ENCODE data around the gene KIF26B.

GRCh38 chr1:245679821-245680780 is 525.3 kb downstream of the KIF26B start:
- TF ChIP-seq, protein P1, sequence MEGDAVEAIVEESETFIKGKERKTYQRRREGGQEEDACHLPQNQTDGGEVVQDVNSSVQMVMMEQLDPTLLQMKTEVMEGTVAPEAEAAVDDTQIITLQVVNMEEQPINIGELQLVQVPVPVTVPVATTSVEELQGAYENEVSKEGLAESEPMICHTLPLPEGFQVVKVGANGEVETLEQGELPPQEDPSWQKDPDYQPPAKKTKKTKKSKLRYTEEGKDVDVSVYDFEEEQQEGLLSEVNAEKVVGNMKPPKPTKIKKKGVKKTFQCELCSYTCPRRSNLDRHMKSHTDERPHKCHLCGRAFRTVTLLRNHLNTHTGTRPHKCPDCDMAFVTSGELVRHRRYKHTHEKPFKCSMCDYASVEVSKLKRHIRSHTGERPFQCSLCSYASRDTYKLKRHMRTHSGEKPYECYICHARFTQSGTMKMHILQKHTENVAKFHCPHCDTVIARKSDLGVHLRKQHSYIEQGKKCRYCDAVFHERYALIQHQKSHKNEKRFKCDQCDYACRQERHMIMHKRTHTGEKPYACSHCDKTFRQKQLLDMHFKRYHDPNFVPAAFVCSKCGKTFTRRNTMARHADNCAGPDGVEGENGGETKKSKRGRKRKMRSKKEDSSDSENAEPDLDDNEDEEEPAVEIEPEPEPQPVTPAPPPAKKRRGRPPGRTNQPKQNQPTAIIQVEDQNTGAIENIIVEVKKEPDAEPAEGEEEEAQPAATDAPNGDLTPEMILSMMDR (optimal IDR thresholded peaks at IDR 0.05 in 1 of 3, IDR thresholded peaks at IDR 0.05 in 1 of 3, conservative IDR thresholded peaks at IDR 0.05 in 1 of 3; ENCODE audit: extremely low read depth in 1 of 3, insufficient read depth in 2 of 3, low read length in 3 of 3) = no peak
- no peak for TF ChIP-seq EZH2 (IDR thresholded peaks at IDR 0.05; ENCODE audit: low read length)
